Right renal pelvis (tissue), 4 donors: ENCODE data around the gene CEP128. TPM values are rescaled to one million over a fixed set of nuclear protein-coding genes. Genes with fewer than 3 reads are reported as not detected.
"Not testable (repeated sequence)": the region's sequence is repeated elsewhere in the genome, so short reads cannot be mapped to it uniquely, and the experiment has no call there.

Experiments
- DNase-seq, 4 donors: peaks; one replicate each; pipeline ENCODE4 v3.0.0-alpha.2; 2013; ENCODE audit warnings: low read depth in 4 of 4, low spot score in 3 of 4, missing footprints in 1 of 4
- polyA plus RNA-seq, 4 donors: library from polyadenylated mRNA; unstranded; fragments of 120-200 nt; gene quantifications; one replicate each; pipeline ENCODE4 v1.2.1, GENCODE V29; 2013; ENCODE audit not compliant: insufficient read length in 4 of 4

The CEP128 gene
- polyA plus RNA-seq, 4 donors = 5.5 to 7.2 (median 6.4) TPM

DNA sequence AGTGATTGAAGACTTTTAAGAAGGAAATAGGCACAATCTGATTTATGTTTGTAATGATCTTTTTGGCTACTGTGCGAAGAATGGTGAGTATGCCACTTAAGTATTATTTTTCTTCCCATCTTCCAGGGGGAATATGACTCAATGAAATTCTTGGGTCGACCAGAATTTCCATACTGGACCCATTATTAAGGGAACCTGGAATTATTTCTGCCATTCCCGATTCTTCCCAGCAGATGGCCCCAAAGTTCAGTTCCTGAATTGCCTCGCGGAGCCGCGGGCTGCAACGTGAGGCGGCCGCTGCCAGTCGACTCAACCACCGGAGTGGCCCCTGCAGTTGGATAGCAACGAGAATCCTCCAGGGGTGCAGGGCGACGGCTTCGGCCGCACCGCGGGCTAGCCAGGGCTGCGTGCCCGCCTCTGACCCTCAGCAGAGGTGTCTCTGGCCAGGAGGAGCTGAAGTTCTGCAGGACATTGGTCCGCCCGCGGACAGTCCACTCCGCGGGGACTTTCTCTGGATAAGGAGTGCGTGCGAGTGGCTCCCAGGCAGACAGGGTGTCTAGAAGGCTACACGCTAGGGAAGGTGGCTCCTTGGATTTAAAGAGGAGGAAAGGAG, 13.3 kb upstream of the CEP128 start:
- DNase-seq = peak; percentile 53 to 76 (median 60)

DNA sequence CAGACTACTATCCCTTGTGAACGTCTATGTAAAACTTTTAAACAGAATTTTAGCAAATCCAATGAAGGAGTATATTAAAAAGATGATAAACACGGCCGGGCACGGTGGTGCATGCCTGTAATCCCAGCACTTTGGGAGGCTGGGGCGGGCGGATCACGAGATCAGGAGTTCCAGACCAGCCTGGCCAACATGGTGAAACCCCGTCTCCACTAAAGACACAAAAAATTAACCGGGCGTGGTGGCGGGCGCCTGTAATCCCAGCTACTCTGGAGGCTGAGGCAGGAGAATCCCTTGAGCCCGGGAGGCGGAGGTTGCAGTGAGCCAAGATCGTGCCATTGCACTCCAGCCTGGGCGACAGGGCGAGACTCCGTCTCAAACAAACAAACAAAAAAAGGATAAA, 11.7 kb upstream of the CEP128 start:
- not testable (repeated sequence) for DNase-seq

DNA sequence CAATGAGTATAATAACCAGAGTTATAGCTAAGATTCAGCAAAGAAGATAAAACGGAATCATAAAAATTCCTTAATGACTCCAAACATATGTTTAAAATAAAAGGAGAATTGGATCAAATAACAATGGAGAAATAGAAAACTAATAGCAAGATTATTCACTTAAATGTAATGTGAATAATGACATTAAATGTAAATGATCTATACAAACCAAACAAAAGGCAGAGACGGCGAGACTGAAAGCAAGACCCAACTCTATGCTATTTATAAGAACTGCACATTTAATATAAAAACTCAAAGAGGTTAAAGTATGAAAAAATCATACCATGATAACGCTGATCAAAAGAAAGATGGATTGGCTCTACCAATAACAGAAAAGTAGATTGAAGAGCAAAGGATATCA, 10.0 kb upstream of the CEP128 start:
- no peak for DNase-seq

DNA sequence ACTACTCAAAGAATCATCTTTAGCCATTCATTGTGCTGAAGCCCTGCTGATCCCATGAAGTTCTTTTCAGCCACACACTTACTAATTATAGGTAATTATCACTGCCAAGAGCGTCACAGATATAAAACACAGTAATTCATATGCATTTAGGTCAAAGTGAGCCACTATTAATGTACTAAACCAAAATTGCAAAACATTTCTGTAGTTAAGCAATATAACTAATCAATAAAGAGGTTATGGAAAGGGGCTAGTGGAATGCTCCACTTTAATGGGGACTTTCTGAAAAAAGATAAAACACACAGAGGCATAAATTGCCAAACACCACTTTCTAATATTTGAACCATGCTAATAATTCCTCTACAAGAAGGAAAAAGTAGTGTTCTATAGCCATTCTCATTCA, 6.8 kb upstream of the CEP128 start:
- no peak for DNase-seq

DNA sequence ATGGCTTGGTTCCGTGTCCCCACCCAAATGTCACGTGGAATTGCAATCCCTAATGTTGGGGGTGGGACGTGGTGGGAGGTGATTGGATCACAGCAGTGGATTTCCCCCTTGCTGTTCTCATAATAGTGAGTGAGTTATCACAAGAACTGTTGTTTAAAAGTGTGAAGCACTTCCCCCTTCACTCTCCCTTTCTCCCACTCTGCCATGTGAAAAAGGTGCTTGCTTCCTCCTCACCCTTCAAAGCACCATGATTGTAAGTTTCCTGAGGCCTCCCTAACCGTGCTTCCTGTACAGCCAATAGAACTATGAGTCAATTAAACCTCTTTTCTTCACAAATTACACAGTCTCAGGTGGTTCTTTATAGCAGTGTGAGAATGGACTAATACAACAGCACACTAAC, 5.3 kb upstream of the CEP128 start:
- no peak for DNase-seq

DNA sequence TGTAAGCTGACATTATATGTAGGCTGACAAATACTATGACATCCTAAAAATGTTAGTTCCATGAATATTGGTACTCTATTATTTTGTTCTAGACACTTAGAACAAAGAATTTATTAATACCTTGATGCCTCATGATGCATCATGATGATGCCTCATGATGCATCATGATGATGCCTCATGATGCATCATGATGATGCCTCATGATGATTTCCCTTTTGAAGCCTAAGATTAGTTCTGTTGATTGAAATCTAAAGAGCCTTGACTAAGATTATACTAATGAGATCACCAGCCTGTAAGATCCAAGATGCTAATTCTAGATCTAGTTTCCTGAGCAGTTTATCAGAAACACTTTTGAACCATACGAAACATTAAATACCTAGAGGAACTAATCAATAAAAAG, 4.6 kb upstream of the CEP128 start:
- DNase-seq = no peak

DNA sequence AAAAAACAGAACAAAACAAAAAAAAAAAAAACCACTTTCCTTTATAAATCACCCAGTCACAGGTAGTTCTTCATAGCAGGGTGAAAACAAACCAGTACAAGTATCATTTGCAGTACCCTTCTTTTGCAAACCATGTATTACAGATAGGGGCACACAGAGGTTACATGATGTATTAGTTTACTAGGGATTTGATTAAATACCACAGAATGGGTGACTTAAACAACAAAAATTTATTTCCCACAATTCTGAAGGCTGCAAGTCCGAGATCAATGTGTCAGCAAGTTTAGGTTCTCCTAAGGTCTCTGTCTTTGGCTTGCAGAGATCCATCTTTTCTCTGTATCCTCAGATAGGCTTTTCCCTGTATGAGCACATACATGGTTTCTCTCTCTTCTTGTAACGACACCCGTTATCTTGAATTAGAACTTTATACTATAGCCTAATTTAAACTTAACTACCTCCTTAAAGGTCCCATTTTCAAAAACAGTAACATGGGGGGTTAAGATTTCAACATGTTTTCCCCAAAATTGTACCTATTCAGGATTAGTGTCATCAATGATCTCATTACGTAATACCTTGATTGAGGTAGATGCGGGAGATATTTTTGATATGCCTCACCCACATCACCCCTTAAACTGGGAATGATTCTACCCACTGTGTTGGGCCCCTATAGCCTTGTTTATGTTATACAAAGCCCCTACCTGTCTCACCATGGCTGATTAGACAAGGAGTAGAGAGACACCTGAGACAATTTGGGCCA, 3.5 kb upstream of the CEP128 start:
- DNase-seq = no peak

DNA sequence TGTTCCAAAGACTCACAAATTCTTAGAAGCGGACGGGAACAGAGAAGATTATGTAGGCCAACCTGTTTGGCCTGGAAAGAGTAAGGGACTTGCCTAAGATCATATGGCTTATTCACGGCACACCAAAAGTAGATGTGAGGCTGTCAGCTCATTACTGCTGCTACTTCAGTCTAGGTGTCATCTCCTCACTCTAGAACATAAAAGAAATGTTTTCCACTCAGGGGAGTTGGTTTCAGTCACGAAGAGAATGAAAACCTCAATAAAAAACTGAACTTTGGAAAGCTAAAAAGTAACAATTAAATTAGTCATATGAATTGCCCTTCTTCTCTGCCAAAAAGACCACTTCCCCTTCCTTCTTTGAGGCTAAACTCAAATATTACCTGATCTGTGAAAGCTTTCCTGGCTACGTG, 658 bp upstream of the CEP128 start:
- no peak for DNase-seq

DNA sequence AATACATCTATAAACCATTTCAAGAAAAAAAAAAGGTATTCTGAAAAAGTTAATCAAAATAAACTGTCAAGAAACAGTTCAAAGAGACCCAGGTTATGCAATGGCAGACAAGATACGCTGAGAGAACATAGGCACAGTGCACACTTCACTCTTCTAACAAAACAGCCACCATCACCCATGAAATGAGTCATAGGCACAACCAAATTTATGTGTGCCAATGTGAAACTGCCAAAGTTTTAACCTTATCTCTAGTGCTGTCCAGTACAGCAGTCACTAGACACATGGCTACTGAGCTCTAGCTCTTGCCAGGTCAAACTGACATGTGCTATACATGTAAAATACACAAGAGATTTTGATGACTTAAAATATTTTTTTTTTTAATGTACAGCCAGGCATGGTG, 1.4 kb downstream of the CEP128 start:
- DNase-seq = no peak

DNA sequence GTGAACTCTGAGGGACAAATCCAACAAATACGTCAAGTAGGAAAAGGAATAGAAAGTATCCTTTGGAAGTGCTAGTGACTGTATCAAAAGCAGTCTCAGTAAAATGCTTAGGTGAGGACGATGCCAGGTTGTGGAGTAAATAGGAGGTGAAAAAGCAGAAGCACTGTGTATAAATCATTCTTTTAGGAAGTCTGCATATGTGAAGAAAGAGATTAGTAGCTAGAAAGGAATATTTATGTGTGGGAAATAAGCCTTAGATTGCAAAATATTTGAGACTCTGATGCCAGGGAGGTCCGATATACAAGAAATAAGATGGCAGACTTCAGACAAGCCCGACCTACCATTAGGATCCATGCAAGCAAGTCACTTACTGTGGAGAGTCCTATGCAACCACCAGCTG, 7.9 kb downstream of the CEP128 start:
- no peak for DNase-seq

DNA sequence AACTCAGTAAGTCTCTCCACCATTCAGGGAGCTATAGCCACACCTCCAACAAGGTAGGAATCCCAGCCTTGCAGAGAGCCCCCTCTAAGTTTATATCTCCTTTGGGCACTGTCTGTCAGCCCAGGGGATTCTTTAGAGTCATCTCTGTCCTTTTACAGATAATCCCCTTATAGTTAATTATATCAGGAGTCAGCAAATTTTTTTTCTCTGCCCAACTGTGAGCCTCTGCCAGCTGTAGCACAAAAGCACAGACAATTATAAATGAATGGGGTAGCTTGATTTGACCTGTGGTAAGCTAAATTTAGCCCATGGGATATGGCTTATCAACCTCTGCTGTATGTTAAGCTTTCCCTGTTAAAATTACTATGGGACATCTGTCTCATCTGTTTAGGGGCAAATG, 8.3 kb downstream of the CEP128 start:
- no peak for DNase-seq

DNA sequence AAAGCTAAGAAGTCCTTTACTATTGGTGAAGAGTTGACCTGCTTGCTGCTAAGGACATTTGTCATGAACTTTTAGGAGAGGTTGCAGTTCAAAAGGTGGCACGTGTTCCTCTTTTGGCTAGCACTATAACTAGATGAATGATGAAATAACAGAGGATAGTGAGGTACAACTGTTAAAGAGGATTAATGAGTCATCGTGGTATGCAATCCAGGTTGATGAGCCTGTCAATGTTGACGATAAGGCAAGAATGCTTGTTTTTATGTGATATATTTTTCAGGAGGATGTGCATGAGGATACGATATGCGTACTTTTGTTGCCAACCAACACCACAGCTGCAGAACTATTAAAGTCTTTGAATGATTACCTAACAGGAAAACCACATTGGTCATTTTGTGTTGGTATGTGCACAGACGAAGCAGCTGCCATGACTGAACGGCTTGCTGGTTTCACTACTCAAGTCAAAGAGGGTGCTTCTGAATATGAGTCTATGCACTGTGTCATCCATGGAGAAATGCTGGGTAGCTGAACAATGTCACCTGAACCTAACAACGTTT, 10.6 kb downstream of the CEP128 start:
- no peak for DNase-seq

DNA sequence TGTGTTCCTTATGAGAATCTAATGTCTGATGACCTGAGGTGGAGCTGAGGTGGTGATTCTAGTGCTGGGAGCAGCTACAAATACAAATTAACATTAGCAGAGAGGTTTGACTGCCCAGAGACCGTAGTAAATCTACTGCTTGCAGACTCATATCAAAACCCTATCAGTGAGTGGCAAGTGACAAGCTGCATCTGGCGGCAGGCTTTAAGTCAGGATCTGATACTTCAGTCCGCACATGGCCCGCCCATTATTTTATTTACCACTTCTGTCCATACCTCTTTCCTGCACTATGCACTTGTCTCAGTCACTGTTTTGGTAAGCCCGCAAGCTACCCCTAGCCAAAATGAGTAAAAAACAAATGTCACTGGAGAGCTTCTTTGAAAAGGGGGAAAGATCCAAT, 11.4 kb downstream of the CEP128 start:
- no peak for DNase-seq

DNA sequence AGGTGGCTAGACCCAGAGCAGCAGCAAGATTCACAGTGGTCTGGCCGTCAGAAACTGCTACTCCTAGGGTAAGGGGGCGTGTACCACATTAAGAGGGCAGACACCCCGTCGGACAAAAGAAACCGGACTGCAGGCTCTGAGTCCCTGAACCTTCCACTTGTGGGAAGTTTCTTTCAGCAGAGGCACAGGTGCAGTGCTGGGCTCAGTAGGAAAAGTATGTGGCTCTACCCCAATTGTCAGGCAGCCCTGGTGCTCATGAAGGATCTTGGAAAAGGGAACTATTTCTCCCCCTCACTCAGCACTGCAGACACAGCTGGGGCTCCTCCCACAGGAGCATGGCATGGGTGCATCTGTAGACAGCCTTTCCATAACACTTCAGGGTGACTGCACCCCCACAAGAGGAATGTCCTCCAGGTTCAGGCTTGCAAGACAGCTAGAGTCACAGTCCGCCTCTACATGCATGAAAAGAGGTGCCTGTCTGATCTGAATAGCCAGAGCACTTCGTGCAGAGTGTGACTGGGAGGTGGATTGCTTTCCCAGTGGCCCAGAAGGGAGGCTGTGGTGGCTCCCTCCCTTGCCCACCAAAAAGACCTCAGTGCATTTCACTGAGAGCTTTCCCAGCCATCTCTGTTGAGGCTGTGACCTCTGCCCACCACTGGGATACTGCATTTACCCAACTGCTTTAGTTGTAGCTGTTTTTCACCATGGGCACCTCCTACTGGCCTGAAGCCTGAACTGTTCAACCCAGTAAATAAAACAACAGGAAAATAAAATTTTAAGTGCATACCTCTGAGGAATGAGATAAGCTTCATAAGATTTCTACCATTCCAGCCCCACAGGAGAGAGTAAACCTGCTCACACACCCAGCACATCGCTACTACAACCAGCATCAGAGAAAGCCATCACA, 14.2 kb downstream of the CEP128 start:
- no peak for DNase-seq

DNA sequence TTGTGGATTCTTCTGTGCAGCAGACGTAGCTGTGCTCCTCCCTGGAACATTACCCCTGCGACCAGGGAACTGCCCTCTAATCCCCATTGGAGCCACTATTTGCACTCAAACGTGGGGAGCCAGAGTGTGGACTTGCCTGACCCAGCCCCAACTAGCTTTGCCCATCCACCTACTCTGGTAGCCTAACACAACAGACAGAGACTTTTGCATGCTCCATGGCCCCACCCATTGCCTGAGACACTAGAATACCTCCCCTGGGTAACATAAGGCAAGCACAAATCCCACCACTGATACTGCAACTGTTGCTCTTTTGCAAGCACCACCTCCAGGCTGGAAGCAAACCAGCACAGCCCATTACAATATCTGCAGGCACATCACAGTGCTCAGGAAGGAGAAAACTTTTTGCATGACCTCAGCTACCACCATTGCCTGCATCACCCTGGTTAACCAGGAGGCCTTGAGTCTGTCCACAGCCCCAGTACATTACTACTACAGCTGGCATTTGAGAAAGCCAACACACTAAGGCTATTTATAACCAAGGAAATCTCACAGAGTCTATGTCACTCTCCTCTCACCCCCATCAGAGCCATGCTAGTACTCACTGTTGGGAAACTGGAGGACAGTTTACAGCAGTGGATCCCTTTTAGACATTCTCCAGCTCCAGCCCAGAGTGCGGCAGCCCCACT, 15.0 kb downstream of the CEP128 start:
- DNase-seq = no peak

DNA sequence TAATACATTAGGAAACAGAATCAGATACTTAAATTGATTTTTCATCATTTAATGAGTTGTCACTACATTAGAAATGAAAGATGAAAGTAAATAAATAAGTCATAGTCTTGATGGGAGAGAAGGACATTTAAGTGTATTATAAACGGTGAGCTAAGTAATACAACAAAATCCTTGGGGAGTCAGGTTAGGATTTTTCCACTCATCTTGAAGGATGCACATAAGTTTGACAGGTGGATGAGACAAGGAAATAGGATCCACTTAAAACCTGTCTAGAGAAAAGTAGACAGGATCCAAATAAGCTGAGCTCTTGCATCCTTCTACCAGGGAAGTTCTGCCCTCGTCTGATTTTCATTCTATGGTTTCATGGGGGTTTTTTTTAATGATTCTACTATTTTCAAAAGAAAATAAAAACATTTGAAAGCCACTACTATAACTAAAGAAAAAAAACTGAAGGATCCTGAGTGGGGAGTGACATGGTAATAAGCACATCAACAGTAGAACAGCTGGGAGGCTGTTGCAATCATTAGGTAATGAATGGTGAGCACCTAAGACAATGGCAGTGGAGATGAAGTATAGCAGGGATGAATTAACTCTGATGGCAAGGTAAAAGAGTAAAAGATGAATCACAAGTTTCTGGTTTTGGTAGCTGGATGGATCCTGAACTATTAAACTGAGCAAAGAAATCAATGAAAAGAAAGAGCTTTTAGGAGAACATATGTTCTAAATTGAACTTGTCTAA, 17.0 kb downstream of the CEP128 start:
- no peak for DNase-seq

DNA sequence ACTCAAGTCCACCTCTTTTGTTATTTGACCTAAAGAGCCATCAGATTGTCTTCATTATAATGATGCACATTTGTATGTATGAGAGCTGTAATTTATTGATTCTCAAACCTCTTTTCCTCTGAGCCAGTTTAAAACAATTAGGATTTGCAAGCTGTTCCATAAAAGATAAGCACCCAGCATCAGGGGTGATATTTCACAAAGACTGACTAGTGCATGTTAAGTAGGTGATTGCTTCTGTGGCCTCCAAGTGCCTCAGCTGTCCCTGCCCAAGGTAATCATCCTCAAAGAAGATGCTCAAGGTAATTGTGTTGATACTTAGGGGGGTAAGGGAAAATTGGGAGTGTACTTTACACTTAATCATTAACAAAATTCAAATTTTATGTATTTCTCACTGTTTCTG, 18.2 kb downstream of the CEP128 start:
- DNase-seq = no peak

DNA sequence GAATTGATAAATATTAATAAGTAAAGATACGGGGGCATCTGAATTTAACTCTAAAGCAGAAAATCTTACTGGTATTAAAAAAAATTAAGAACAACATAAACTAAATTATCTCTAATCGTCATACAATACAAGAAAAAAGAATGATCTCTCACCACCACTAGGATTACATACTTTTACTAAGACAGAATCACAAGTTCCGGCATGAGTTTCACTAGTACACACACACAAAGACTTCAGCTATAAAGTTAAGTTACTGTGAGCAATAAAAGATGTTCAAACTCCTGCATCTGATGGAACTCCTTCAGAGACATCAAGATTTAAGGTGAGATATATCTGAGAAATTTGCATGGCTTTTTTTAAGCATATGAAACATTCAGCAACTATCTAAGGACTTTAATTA, 21.9 kb downstream of the CEP128 start:
- DNase-seq = no peak

DNA sequence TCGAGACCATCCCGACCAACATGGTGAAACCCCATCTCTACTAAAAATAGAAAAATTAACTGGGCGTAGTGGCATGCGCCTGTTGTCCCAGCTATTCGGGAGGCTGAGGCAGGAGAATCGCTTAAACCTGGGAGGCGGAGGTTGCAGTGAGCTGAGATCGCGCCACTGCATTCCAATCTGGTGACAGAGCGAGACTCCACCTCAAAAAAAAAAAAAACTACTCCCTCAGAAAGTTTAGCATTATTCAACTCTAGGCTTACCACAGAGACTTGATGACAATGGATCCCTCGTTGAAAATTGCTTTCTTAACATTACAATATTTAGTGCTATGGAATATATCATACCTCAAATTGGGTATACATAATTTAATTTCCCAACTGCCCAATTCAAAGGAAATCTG, 29.5 kb downstream of the CEP128 start:
- not testable (repeated sequence) for DNase-seq

DNA sequence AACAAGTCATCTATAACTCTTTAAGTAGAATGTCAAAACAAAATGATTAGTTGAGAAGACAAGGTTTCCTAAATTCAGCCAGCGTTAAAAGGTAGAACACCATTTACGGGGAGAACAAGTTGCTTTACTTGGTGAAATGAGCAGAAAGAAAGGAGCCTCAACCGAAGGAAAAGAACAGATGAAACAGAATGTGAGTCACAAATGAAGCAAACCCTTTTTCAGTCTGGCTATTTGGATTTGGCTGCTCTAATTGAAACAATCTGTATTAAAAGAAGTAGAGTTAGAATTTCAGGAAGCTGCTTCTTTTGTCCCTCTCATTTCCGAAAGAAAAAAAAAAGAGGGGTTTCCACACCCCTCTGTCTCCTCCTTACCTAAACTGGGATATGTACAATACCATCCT, 34.6 kb downstream of the CEP128 start:
- DNase-seq = no peak
